GM18951 (cell line): Measurements from ENCODE around the gene AGBL4.
"Not testable (repeated sequence)": the region's sequence is repeated elsewhere in the genome, so short reads cannot be mapped to it uniquely, and the experiment has no call there.

Experiments
- POLR2A ChIP-seq: IDR thresholded peaks from 4 replicates; pipeline ENCODE4 v1.6.1; 2011; ENCODE audit warnings: mild to moderate bottlenecking; ENCODE audit not compliant: insufficient read length, insufficient read depth; ENCODE audit errors: extremely low read depth
- in situ Hi-C: fragments of 300-500 bp; cut with MboI; formaldehyde crosslinking; loops from one replicate; pipeline ENCODE4 v1.12.0; 2022; ENCODE audit warnings: low sequenced_read_pairs, mixed read lengths, inconsistent platforms; ENCODE audit not compliant: unreplicated experiment

AGBL4 gene

DNA sequence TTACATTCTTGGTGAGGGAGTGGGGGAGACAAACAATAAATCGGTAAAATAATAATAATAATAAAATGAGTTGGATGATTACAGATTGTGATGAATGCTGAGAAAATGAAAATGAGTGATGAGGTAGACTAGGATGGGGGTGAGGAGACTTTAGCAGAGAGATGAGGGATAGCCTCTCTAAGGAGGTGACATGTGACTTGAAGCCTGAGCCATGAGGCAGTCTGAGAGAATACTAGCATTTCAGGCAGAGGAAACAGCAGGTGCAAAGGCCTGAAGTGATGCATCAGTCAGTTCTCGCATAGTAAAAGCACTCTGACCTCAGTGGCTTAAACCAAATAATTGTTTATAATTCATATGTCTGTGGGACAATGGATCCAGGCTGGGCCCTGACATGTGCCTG, 181.2 kb downstream of the AGBL4 start:
- in situ Hi-C loops, result no loop called here
- TF ChIP-seq POLR2A, result no peak

DNA sequence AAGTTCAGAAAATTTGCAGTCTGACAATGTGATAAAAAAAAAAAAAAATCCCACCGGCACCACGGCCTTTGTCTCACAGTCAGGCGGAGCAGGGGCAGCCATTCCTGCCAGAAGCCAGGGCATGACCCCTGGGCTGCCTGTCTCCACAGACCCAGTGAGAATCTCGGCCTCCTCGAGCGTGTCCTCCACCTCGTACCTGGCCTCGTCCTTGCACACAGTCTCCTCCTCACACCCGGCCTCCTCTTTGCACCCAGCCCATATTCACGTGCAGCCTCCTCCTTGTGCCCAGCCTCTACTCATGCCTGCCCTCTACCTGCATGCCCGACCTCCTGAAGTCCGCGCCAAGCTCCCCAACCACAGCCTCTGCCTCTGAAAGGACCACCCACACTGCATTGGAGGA, 182.0 kb downstream of the AGBL4 start:
- in situ Hi-C loops, result no loop called here
- no peak for TF ChIP-seq POLR2A

DNA sequence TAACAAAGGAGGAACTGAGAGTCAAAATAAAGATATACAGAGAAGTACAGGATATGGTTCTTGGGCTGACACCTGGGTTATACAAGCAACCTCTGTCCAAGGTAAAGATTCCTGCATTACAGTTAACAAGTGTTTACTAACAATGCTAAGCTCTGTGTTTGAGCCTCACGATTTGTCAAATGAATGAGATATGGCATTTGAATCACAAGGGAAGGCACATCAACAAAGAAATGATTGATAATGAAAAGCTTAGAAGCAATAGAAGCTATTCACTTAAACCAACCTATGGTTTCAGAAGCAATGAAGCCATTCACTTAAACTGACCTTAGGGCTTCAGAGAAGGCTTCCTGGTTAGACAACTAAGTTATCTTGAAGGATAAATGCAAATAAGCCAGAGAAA, 199.5 kb downstream of the AGBL4 start:
- in situ Hi-C loops, result no loop called here
- TF ChIP-seq POLR2A, result no peak

DNA sequence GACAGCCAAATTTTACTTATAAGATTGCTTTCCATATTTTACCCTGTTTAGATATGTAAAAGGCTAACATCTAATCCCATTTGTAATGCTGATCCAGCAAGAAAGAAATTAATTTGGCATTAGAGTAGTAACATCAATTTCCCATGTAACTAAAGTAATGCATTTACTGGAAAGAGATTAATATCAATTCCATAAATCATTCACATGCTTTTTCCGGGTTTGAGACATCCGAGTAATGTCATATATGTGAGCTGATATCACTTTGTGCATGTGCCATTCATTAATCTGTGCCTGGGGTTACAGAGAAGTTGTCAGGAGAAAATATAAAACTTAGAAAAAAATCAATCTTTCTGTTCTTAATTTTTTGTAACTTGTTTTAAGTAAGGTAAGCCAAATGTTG, 206.1 kb downstream of the AGBL4 start:
- in situ Hi-C loops, result no loop called here
- no peak for TF ChIP-seq POLR2A

DNA sequence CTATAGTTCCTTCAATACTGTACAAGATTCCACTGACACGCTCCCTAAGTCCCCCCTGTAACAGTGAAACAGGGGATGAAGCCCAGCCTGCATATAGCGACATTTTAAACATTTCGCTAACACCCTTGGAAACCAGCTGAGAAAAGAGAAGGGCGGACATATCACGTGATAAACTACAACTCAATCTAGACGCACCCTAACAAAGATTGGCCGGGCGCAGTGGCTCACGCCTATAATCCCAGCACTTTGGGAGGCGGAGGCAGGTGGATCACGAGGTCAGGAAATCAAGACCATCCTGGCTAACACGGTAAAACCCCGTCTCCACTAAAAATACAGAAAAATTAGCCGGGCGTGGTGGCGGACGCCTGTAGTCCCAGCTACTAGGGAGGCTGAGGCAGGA, 236.7 kb downstream of the AGBL4 start:
- in situ Hi-C loops, result not testable (repeated sequence)

DNA sequence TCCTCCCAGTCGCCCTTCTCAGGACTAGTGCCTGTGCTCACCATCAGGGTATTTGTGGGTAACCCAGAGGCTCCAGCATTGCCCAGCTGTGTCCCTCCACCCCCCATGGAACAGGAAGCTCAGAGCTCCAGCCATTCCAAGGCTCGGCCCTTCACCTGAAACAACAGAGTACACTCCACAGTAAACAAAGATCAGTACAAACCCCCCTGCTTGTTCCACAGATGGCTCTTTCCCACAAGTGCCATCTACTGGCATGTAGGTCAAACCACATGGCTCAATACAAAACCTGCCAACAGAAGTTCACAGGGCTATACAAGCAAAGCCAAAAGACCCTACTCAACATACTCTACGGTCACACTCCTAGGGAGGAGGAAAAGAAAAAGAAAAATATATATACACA, 258.7 kb downstream of the AGBL4 start:
- TF ChIP-seq POLR2A, result no peak
- in situ Hi-C loops, result no loop called here

DNA sequence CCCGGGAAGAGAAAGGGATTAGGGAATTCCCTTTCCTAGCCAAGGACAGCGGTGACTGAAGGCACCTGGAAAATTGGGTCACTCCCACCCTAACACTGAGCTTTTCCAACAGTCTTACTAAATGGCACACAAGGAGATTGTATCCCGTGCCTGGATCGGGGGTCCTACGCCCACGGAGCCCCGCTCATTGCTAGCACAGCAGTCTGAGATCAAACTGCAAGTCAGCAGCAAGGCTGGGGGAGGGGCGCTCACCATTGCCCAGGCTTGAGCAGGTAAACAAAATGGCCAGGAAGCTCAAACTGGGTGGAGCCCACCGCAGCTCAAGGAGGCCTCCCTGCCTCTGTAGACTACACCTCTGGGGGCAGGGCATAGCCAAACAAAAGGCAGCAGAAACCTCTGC, 285.6 kb downstream of the AGBL4 start:
- in situ Hi-C loops, result not testable (repeated sequence)

DNA sequence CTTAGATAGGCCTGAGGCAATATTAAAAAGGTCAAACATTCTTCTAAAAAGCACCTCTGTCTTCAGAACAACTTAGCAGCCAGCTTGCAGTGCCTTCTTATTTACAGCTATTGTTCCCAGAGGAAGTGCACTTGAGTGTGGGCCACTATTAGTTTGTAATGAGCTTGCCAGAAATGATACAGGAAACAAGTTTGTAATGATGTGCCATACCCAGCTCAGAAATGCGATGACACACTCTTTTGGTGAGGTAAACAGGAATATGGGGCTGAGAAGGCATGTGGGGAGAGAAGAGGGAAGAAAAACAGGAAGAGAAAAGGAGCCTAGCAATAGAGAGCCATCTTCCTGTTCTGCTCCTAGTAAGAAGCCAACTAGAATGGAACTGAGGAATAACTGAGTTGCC, 295.4 kb downstream of the AGBL4 start:
- TF ChIP-seq POLR2A, result no peak
- in situ Hi-C loops, result no loop called here

DNA sequence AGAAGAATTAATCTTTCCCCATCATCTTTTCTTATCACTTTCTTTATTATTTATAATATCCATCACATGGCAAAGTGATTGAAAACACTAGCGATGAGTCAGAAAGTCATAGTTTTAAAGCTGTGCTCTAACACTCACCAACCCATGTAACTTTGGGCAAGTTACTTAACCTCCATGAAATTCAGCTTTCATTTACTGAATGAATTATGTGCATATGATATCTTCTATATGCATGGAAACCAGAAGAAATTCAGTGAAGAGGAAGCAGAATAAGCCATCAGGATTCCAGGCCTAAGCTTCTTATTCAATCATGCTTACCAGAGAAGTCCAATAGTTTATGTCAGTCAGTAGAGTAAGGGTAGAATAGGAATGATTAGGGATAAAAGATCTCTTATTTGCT, 300.1 kb downstream of the AGBL4 start:
- in situ Hi-C loops, result no loop called here
- no peak for TF ChIP-seq POLR2A

DNA sequence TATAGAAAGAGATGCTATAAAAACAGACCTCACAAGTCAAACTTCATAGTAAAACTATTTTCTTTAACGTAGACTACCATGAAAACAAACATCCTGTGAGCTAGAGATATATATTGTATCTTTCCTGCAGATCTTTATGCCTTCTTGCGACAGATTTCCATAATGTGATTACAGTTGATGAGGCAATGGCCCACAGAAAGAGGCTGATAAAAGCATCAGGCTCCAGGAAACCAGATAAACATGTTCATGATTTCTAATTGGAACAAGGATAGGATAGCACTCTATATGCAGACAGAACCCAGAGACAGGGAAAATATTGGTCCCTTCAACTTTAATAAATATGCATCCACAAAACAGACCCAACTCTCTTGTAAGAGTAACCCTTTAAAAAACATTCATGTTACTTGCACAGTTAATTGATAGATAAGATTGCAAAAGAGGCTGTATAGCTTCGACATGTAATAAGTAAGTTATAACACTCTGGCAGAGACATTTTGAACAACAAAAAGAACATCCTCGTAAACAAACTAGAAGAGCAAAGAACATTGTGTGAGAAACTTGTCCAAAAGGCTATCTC, 329.4 kb downstream of the AGBL4 start:
- TF ChIP-seq POLR2A, result no peak
- in situ Hi-C loops, result no loop called here

DNA sequence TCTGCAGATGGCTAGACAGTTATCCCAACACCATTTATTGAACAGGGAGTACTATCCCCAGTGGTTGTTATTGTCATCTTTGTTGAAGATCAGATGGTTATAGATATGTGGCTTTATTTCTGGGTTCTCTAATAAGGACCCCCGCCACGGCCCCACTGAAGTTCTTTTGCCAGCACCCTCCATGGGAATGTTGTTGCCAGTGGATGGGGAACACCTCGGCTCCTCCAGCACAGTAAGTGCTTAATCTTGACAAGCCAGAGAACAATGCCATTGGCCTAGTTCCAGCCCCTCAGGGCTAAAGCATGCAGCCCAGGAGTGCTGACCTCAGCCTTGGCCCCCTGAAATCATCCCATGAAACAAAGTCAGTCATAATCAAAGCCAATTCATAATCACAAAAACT, 337.6 kb downstream of the AGBL4 start:
- in situ Hi-C loops, result no loop called here
- no peak for TF ChIP-seq POLR2A

DNA sequence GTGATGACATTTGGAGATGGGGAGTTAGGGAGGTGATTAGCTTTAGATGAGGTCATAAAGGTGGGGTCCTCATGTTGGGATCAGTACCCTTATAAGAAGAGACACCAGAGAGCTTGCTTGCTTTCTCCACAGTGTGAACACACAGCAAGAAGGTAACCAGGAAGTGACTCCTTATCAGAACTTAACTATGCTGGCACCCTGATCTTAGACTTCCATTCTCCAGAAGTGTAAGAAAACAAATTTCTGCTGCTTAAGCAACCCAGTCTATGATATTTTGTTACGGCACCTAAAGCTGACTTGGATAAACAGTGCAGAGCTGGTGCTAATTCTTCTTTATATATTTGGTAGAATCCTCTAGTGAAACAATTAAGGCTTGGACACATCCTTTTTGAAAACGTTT, 346.0 kb downstream of the AGBL4 start:
- no peak for TF ChIP-seq POLR2A
- in situ Hi-C loops, result no loop called here

DNA sequence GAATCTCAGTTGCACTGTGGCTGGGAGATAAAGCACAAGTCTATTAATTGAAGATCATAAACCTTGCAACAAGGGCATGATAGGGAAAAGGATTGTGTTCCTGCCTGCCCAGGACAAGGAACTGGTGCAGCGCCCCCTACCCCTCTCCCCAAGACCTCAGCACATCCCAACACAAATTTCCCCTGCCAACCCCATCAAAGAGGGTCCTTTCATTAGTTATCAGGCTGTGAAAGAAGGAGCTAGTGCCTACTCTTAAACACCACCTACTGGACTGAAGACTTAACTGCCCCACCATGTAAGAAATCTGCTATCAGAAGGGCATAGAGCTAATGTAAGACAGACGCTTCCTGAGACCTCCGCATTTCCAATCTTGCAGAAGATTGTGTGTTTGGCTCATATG, 372.6 kb downstream of the AGBL4 start:
- in situ Hi-C loops, result no loop called here
- TF ChIP-seq POLR2A, result no peak

DNA sequence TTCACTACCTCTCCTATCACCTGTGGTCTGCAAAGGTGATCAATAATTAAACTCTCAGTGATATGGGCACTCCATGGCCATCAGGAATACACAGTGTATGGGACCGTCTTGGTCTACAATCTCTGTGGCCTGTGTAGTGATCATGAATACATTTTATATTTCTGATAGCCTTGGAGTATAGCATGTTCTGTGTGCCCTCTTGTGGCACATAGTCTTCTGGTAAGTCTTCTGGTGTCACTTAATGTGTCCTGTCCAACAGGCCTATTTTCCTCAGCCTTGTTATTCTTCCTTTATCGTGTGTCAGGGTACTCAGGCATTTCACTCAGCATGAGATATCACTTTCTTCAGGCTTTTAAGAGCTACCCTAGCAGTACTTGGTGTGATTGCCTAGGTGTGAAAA, 393.6 kb downstream of the AGBL4 start:
- TF ChIP-seq POLR2A, result no peak

DNA sequence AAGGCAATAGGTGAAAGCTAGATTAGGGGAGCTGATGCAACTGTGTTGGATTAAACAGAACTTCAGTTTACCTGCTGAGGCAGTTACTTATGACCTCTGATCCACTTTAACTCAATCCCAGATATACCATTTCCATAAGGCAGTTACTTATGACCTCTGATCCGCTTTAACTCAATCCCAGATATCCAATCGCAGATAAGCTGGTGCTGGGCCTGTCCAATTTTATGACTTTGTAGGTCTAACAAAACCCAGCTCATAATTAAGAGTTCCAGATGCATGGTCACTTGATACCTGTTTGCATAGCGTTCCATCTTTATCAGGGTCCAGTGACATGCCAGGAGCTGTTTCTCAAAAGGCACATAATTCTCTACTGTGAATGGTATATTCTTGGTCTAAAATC, 396.0 kb downstream of the AGBL4 start:
- in situ Hi-C loops, result no loop called here
- TF ChIP-seq POLR2A, result no peak

More for the DNA sequence above, 393.6 kb downstream of the AGBL4 start:
- in situ Hi-C loops, result no loop called here

DNA sequence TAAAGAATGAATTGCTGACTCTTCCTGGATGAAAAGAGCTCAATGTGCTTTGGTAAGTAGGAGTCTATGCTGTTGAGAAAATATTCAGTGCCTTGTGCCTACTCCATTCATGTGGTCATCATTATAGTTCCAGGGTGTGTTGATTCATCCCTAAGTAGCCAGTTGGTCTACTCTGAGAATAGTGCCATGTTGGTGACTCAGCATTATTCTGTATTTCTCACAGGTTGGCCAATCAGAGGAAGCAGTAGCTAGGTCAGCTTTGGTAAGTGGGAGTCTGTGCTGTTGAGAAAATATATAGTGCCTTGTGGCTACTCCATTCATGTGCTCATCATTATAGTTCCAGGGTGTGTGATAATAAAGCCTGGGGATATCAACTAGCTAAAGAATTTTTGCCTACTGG, 397.3 kb downstream of the AGBL4 start:
- in situ Hi-C loops, result no loop called here
- no peak for TF ChIP-seq POLR2A

DNA sequence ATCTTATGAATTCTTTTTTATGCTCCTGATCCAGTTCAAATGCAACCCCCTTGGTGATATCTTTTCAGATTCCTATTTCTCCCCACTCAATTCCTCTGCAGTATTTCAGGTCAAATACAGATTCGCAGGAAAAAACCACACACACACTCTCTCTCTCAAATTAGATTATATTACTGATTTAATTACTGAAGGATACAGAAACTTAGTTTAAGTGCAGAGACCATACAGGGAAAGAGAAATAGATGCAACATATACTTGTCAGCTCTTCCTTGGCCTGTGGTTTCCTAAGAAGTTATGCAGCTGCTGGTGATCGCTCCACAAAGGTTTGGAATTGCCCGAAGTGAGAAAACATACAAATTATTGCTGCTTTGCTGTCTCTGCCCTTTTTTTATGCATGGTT, 400.9 kb downstream of the AGBL4 start:
- in situ Hi-C loops, result no loop called here
- TF ChIP-seq POLR2A, result no peak
